ENCODE data around the gene FNDC3A. TPM values are rescaled to one million over a fixed set of nuclear protein-coding genes. Genes with fewer than 3 reads are reported as not detected.
"Not testable (repeated sequence)": the region's sequence is repeated elsewhere in the genome, so short reads cannot be mapped to it uniquely, and the experiment has no call there.

Gene FNDC3A
- total and polyA plus RNA-seq, 4 donors = 48.4 to 115 (median 71.9) TPM

DNA sequence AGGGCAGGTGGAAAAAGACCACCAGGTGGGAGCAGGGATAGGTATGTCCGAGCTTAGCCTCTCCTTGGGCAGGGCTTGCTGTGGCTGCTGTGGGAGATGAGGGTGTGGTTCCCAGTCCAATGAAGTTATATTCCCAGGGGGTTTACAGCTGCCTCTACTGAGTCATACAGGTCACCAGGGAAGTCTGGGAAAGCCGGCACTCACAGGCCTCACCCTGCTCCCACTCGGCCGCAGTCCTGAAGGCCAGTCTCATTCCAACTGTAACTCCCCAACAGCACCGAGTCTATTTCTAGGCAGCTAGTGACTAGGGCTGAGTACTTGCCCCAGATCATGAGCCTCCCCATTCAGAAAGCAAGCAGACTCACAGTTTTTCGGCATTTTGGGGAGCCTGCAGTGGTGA lies 77.1 kb downstream of the FNDC3A start:
- no peaks in the 10 kb centered on the region for H3K9me3 ChIP-seq (ENCODE audit: control insufficient read depth, insufficient read depth, low read length)
- H3K4me3 ChIP-seq (ENCODE audit: low read depth, low read length) = no peak overlapping the region
- 100% methylated on average over 6 of the region's 6 CpGs for WGBS (ENCODE audit: insufficient coverage)
- H3K27me3 ChIP-seq (ENCODE audit: control insufficient read depth, insufficient read depth, low read length) = no peaks in the 10 kb centered on the region
- no peak overlapping the region for H3K27ac ChIP-seq (ENCODE audit: low read depth, low read length)
- no peak for DNase-seq (ENCODE audit: low read depth in 4 of 6, low spot score in 6 of 6)
- no peaks in the 10 kb centered on the region for H3K36me3 ChIP-seq (ENCODE audit: control insufficient read depth, insufficient read depth, low read length)
- H3K4me1 ChIP-seq (ENCODE audit: control insufficient read depth, insufficient read depth, low read length) = no peaks in the 10 kb centered on the region

DNA sequence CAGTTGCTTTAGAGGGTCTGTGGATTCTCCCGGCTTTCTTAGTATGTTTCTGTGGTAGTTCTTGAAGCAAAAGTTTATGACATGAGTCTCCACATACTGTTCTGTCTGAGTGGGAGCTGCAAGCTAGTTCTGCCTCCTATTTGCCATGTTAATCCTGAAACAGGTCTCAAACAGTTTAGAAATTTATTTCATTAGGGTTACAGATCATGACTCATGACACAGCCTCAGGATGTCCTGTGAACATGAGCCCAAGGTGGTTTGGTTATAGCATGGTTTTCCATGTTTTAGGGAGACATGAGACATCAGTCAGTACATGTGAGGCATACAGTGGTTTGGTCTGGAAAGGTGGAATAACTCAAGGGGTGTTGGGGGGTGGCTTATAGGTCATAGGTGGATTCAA lies 77.5 kb downstream of the FNDC3A start:
- Histone ChIP-seq H3K27me3 (ENCODE audit: control insufficient read depth, insufficient read depth, low read length) (no peaks in the 10 kb centered on the region), H3K4me3 (ENCODE audit: low read depth, low read length) (no peak overlapping the region), H3K4me1 (ENCODE audit: control insufficient read depth, insufficient read depth, low read length) (no peaks in the 10 kb centered on the region), H3K36me3 (ENCODE audit: control insufficient read depth, insufficient read depth, low read length) (no peaks in the 10 kb centered on the region), H3K9me3 (ENCODE audit: control insufficient read depth, insufficient read depth, low read length) (no peaks in the 10 kb centered on the region), H3K27ac (ENCODE audit: low read depth, low read length) (no peak overlapping the region)
- no peak for DNase-seq (ENCODE audit: low read depth in 4 of 6, low spot score in 6 of 6)
- 100% methylated on average over 1 of the region's 1 CpG for WGBS (ENCODE audit: insufficient coverage)

DNA sequence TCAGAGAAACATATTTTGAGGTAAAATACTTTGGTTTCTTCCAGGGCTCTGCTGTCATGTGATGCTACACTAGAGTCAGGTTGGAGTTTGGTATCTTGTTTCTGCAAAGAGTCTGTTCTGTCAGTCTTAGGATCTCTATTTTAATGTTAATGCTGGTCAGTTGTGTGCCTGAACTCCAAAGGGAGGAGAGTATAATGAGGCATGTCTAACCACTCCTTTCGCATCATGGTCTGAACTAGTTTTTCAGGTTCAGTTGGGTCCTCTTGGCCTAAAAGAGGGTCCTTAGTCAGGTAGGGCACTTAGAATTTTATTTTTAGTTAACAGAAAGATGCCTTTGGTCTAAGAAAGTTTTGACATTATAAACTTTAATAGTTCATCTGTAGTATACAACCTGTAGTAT lies 78.2 kb downstream of the FNDC3A start:
- 100% methylated on average over 1 of the region's 1 CpG for WGBS (ENCODE audit: insufficient coverage)
- no peak for DNase-seq (ENCODE audit: low read depth in 4 of 6, low spot score in 6 of 6)
- no peaks in the 10 kb centered on the region for H3K9me3 ChIP-seq (ENCODE audit: control insufficient read depth, insufficient read depth, low read length)
- H3K4me1 ChIP-seq (ENCODE audit: control insufficient read depth, insufficient read depth, low read length) = no peaks in the 10 kb centered on the region
- no peak overlapping the region for H3K4me3 ChIP-seq (ENCODE audit: low read depth, low read length)
- H3K27ac ChIP-seq (ENCODE audit: low read depth, low read length) = no peak overlapping the region
- no peaks in the 10 kb centered on the region for H3K36me3 ChIP-seq (ENCODE audit: control insufficient read depth, insufficient read depth, low read length)
- H3K27me3 ChIP-seq (ENCODE audit: control insufficient read depth, insufficient read depth, low read length) = no peaks in the 10 kb centered on the region

DNA sequence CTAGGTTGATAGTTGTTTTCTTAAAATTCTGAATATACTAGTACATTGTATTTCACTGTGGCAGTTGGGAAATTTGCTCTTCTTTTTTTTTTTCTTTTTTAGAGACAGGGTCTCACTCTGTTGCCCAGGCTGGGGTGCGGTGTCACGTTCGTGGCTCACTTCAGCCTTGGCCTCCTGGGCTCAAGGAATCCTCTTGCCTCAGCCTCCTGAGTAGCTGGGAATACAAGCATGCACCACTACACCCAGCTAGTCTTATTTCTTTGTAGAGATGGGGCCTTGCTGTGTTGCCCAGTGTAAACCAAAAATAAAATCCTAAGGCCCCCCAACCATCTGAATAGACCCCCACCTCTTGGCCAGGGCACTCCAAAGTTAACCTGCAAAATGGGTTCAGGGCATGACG lies 79.3 kb downstream of the FNDC3A start:
- Histone ChIP-seq H3K4me3 (ENCODE audit: low read depth, low read length) (no peak overlapping the region), H3K9me3 (ENCODE audit: control insufficient read depth, insufficient read depth, low read length) (no peaks in the 10 kb centered on the region), H3K27me3 (ENCODE audit: control insufficient read depth, insufficient read depth, low read length) (no peaks in the 10 kb centered on the region), H3K36me3 (ENCODE audit: control insufficient read depth, insufficient read depth, low read length) (no peaks in the 10 kb centered on the region), H3K27ac (ENCODE audit: low read depth, low read length) (no peak overlapping the region), H3K4me1 (ENCODE audit: control insufficient read depth, insufficient read depth, low read length) (no peaks in the 10 kb centered on the region)
- no peak for DNase-seq (ENCODE audit: low read depth in 4 of 6, low spot score in 6 of 6)
- WGBS (ENCODE audit: insufficient coverage) = no CpG with 5 or more reads among the region's 4 CpGs

DNA sequence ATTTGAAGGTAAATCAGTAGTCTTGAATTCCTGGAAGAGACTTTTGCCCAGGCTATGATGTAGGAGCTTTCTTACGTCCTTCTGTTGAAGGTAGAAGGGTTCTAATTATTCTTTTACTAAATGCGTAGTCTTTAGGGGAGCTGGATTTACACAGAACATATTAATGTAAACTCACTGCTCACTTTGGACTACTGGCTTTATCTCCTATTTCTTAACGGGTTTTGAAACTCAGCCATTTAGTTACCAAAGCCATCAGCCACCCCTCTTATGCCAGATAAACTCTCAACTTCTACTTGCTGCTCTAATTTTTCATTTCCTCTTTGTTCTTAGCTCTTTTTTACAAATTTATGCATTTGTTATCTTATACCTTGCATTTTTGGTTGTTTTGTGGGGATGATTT lies 81.5 kb downstream of the FNDC3A start:
- no peaks in the 10 kb centered on the region for H3K4me1 ChIP-seq (ENCODE audit: control insufficient read depth, insufficient read depth, low read length)
- H3K27me3 ChIP-seq (ENCODE audit: control insufficient read depth, insufficient read depth, low read length) = no peaks in the 10 kb centered on the region
- H3K36me3 ChIP-seq (ENCODE audit: control insufficient read depth, insufficient read depth, low read length) = no peaks in the 10 kb centered on the region
- no peak overlapping the region for H3K4me3 ChIP-seq (ENCODE audit: low read depth, low read length)
- WGBS (ENCODE audit: insufficient coverage) = 43% methylated on average over 1 of the region's 3 CpGs
- DNase-seq (ENCODE audit: low read depth in 4 of 6, low spot score in 6 of 6) = no peak
- no peaks in the 10 kb centered on the region for H3K9me3 ChIP-seq (ENCODE audit: control insufficient read depth, insufficient read depth, low read length)
- H3K27ac ChIP-seq (ENCODE audit: low read depth, low read length) = no peak overlapping the region

DNA sequence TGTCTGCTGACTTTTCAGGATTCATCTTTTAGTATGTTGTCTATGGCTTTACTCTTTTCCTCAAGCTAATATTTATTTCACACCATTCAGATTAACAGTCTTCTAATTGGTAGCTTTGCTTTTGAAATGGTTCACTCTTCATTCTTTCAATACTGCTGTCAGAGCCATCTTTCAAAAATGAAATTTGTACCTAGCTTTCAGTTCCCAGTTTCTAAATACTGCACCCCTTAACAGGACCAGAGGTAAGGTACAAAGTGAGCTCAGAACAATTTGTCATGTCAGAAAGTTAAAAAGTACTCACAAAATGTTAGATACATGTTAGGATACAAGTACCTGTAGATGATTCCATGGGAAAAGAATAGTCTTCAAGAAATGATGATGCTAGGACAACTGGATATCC lies 83.0 kb downstream of the FNDC3A start:
- no peak overlapping the region for H3K27ac ChIP-seq (ENCODE audit: low read depth, low read length)
- H3K9me3 ChIP-seq (ENCODE audit: control insufficient read depth, insufficient read depth, low read length) = no peaks in the 10 kb centered on the region
- H3K27me3 ChIP-seq (ENCODE audit: control insufficient read depth, insufficient read depth, low read length) = no peaks in the 10 kb centered on the region
- no peaks in the 10 kb centered on the region for H3K36me3 ChIP-seq (ENCODE audit: control insufficient read depth, insufficient read depth, low read length)
- no peaks in the 10 kb centered on the region for H3K4me1 ChIP-seq (ENCODE audit: control insufficient read depth, insufficient read depth, low read length)
- H3K4me3 ChIP-seq (ENCODE audit: low read depth, low read length) = no peak overlapping the region
- DNase-seq (ENCODE audit: low read depth in 4 of 6, low spot score in 6 of 6) = no peak

DNA sequence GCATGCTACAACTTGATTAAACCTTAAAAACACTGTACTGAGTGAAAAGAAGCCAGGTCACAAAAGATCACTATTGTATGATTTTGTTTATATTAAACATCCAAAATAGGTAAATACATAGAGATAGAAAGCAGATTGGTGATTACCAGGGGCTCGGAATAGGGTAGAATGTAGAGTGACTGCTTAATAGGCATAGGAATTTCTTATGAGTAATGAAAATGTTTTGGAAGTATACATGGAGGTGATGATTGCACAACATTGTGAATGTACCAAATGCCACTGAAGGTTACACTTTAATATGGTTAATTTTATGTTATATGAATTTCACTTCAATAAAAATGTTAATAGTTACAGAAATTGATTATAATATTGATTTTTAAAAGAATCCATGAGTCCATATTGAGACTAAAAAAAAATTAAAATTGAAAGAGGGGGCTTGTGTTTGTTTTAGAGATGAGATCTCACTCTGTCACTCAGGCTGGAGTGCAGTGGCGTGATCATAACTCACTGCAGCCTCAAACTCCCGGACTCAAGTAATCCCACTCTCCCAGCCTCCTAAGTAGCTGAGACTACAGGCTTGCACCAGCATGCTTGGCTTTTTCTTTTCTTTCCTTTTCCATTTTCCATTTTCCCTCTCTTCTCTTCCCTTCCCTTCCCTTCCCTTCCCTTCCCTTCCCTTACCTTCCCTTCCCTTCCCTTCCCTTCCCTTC lies 85.1 kb downstream of the FNDC3A start:
- Histone ChIP-seq H3K27me3 (ENCODE audit: control insufficient read depth, insufficient read depth, low read length) (no peaks in the 10 kb centered on the region), H3K9me3 (ENCODE audit: control insufficient read depth, insufficient read depth, low read length) (no peaks in the 10 kb centered on the region), H3K27ac (ENCODE audit: low read depth, low read length) (no peak overlapping the region), H3K36me3 (ENCODE audit: control insufficient read depth, insufficient read depth, low read length) (no peaks in the 10 kb centered on the region), H3K4me1 (ENCODE audit: control insufficient read depth, insufficient read depth, low read length) (no peaks in the 10 kb centered on the region), H3K4me3 (ENCODE audit: low read depth, low read length) (no peak overlapping the region)
- WGBS (ENCODE audit: insufficient coverage) = 97% methylated on average over 3 of the region's 3 CpGs
- DNase-seq (ENCODE audit: low read depth in 4 of 6, low spot score in 6 of 6) = no peak

DNA sequence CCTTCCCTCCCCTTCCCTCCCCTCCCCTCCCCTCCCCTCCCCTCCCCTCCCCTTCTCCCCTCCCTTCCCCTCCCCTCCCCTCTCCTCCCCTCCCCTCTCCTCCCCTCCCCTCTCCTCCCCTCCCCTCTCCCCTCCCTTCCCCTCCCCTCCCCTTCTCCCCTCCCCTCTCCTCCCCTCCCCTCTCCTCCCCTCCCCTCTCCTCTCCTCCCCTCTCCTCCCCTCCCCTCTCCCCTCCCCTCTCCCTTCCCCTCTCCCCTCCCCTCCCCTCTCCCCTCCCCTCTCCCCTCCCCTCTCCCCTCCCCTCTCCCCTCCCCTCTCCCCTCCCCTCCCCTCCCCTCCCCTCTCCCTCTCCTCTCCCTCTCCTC lies 85.7 kb downstream of the FNDC3A start:
- DNase-seq (ENCODE audit: low read depth in 4 of 6, low spot score in 6 of 6); H3K4me3 ChIP-seq (ENCODE audit: low read depth, low read length); H3K27me3 ChIP-seq (ENCODE audit: control insufficient read depth, insufficient read depth, low read length); H3K36me3 ChIP-seq (ENCODE audit: control insufficient read depth, insufficient read depth, low read length); H3K27ac ChIP-seq (ENCODE audit: low read depth, low read length); H3K4me1 ChIP-seq (ENCODE audit: control insufficient read depth, insufficient read depth, low read length); H3K9me3 ChIP-seq (ENCODE audit: control insufficient read depth, insufficient read depth, low read length): not testable (repeated sequence)

DNA sequence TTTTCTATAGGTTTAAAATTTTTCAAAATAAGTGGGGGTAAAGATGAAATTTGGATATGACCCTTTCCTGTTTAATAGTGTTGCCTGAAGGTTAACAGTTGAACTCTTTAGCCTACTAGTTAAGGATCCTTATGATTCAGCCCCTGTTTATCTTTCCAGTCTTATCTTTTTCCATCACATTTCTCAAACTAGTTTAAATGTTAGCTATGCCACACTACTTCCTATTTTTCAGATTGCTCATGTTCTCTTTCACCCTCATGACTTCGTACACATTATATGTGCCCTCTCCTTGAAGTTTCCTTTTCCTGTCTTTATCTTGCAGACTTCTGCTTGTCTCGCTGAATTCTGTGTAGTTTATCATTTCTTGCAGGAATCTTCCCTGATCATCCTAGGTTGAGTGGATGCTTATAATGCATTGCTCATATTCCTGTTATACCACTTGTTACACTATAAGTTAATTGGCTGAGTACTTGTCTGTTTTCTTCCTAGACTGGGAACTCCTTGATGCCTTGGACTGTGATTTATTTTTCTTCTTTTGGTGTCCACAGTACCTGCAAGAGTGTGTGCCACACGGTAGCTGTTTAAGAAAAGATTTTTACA lies 86.7 kb downstream of the FNDC3A start:
- no peaks in the 10 kb centered on the region for H3K9me3 ChIP-seq (ENCODE audit: control insufficient read depth, insufficient read depth, low read length)
- 100% methylated on average over 1 of the region's 3 CpGs for WGBS (ENCODE audit: insufficient coverage)
- no peaks in the 10 kb centered on the region for H3K4me1 ChIP-seq (ENCODE audit: control insufficient read depth, insufficient read depth, low read length)
- DNase-seq (ENCODE audit: low read depth in 4 of 6, low spot score in 6 of 6) = no peak
- no peak overlapping the region for H3K27ac ChIP-seq (ENCODE audit: low read depth, low read length)
- no peaks in the 10 kb centered on the region for H3K36me3 ChIP-seq (ENCODE audit: control insufficient read depth, insufficient read depth, low read length)
- H3K4me3 ChIP-seq (ENCODE audit: low read depth, low read length) = no peak overlapping the region
- H3K27me3 ChIP-seq (ENCODE audit: control insufficient read depth, insufficient read depth, low read length) = no peaks in the 10 kb centered on the region

DNA sequence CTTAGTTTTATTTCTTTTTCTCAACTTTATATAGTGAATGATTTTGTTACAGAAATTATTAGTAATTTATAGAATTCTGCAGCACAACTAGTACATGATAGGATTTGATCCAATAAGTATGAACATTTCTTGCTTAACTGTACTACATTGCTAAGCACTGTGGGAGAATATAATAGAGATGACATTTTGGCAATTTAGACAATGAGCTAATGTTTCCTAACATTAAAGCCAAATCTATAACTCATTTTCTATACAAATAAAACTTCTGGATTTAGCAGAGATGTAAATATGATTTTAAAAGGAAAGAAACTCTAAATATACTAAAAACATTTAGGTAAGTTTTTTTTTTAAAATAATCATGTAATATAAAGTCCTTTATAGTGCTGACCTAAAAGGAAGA lies 87.3 kb downstream of the FNDC3A start:
- H3K4me1 ChIP-seq (ENCODE audit: control insufficient read depth, insufficient read depth, low read length) = no peaks in the 10 kb centered on the region
- DNase-seq (ENCODE audit: low read depth in 4 of 6, low spot score in 6 of 6) = no peak
- H3K27me3 ChIP-seq (ENCODE audit: control insufficient read depth, insufficient read depth, low read length) = no peaks in the 10 kb centered on the region
- no peak overlapping the region for H3K4me3 ChIP-seq (ENCODE audit: low read depth, low read length)
- H3K36me3 ChIP-seq (ENCODE audit: control insufficient read depth, insufficient read depth, low read length) = no peaks in the 10 kb centered on the region
- no peaks in the 10 kb centered on the region for H3K9me3 ChIP-seq (ENCODE audit: control insufficient read depth, insufficient read depth, low read length)
- no peak overlapping the region for H3K27ac ChIP-seq (ENCODE audit: low read depth, low read length)

Measured in spinal cord (tissue), 10 donors.